ENCODE results near the gene RAPH1. TPM values are rescaled to one million over a fixed set of nuclear protein-coding genes. Genes with fewer than 3 reads are reported as not detected.

Gene RAPH1
- total RNA-seq, 1 donor from 2014 or later: 17.2 TPM

DNA sequence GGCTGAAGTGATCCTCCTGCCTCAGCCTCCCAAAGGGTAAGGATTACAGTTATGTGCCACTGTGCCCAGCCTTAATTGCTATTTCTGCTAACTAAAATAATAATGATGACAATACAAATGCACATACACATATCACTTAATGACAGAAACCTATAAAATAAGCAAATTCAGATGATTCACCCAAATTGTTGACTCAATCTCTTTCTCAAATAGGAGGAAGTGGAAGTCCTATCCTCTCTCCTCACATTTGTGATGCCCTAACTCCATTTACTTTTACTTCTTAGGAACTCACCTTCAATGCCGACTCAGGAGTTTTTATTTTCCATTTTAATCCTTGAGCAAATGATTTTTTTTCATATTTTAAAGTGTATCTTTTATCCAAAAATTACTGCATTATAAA lies 24.5 kb upstream of the RAPH1 start:
- no peak for DNase-seq
- H3K4me3 ChIP-seq: no peak overlapping the region
- peaks cover 11% of the 10 kb centered on the region for H3K4me1 ChIP-seq
- intact Hi-C loops (cut with micrococcal nuclease): no loop called here
- H3K9me3 ChIP-seq (replicated peaks): no peaks in the 10 kb centered on the region
- no peak overlapping the region for H3K27ac ChIP-seq (replicated peaks)
- H3K36me3 ChIP-seq: no peaks in the 10 kb centered on the region
- no peaks in the 10 kb centered on the region for H3K27me3 ChIP-seq (ENCODE audit: low read depth)
- TF ChIP-seq, protein P1, sequence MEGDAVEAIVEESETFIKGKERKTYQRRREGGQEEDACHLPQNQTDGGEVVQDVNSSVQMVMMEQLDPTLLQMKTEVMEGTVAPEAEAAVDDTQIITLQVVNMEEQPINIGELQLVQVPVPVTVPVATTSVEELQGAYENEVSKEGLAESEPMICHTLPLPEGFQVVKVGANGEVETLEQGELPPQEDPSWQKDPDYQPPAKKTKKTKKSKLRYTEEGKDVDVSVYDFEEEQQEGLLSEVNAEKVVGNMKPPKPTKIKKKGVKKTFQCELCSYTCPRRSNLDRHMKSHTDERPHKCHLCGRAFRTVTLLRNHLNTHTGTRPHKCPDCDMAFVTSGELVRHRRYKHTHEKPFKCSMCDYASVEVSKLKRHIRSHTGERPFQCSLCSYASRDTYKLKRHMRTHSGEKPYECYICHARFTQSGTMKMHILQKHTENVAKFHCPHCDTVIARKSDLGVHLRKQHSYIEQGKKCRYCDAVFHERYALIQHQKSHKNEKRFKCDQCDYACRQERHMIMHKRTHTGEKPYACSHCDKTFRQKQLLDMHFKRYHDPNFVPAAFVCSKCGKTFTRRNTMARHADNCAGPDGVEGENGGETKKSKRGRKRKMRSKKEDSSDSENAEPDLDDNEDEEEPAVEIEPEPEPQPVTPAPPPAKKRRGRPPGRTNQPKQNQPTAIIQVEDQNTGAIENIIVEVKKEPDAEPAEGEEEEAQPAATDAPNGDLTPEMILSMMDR (IDR thresholded peaks at IDR 0.05; ENCODE audit: borderline replicate concordance): no peak

DNA sequence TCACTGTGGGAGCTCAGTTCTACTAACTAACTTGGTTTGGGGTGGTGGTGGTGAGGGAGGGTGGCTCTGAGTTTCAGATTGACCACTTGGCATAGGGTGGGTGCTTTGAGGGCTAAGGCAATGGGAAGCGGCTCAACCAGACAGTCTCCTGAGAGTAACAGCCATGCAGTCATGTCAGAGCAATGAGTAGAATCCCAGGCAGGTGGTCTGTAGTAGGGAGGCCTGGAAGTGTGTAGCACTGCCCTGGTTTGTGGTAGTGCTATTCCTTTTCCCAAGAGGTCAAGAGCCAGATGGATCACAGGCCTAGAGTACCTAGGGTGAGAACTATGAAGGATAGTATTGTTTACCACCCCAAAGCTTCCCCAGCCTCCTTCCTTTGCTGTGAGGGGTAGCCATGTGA lies 18.7 kb upstream of the RAPH1 start:
- H3K27me3 ChIP-seq (ENCODE audit: low read depth): no peaks in the 10 kb centered on the region
- H3K4me1 ChIP-seq: no peaks in the 10 kb centered on the region
- DNase-seq: no peak
- no peaks in the 10 kb centered on the region for H3K36me3 ChIP-seq
- H3K4me3 ChIP-seq: no peak overlapping the region
- intact Hi-C loops (cut with micrococcal nuclease): no loop called here
- H3K27ac ChIP-seq (replicated peaks): no peak overlapping the region
- TF ChIP-seq, protein P1 (IDR thresholded peaks at IDR 0.05; ENCODE audit: borderline replicate concordance): no peak
- no peaks in the 10 kb centered on the region for H3K9me3 ChIP-seq (replicated peaks)

DNA sequence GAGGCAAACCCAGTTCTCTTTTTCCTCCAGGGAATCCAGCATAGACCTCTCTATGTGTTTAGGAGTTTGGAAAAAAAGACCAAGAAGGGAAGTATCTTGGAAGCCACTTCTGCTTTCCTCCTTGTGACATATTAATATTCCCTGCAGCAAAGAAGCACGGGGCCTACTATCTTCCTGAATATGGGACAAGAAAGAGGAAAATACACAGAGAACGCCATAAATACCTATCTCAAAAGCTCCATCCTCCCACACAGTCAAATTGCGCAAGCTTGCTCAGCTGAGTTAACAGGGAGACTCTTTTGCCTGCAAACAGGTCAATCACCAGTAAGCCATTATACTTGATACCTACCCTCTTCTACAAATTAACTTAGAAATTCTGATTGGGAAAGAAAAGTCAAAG lies 16.7 kb upstream of the RAPH1 start:
- Histone ChIP-seq H3K4me3 (no peak overlapping the region), H3K27me3 (ENCODE audit: low read depth) (no peaks in the 10 kb centered on the region), H3K4me1 (no peaks in the 10 kb centered on the region), H3K9me3 (replicated peaks) (no peaks in the 10 kb centered on the region), H3K27ac (replicated peaks) (no peak overlapping the region), H3K36me3 (no peaks in the 10 kb centered on the region)
- TF ChIP-seq, protein P1 (IDR thresholded peaks at IDR 0.05; ENCODE audit: borderline replicate concordance): no peak
- intact Hi-C loops (cut with micrococcal nuclease): no loop called here
- DNase-seq: no peak

DNA sequence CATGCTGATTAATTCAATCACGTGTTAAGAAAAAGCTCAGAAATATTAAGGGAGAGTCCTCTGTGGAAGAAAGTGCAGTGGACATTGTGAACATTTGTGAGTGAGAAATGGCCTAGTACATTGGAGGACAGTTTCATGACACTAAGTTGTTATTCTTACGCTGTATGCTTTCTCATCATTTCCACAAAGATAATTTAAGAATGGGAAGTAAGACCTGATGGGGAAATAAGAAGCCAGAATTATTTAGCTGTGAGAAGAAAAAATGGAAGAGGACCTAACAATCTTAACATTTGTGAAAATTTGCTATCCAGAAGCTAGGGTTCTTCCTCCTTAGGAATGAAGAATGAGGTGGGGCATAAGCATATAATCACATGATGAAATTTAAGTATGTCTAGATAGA lies 15.2 kb upstream of the RAPH1 start:
- no peaks in the 10 kb centered on the region for H3K9me3 ChIP-seq (replicated peaks)
- intact Hi-C loops (cut with micrococcal nuclease): no loop called here
- no peaks in the 10 kb centered on the region for H3K36me3 ChIP-seq

DNA sequence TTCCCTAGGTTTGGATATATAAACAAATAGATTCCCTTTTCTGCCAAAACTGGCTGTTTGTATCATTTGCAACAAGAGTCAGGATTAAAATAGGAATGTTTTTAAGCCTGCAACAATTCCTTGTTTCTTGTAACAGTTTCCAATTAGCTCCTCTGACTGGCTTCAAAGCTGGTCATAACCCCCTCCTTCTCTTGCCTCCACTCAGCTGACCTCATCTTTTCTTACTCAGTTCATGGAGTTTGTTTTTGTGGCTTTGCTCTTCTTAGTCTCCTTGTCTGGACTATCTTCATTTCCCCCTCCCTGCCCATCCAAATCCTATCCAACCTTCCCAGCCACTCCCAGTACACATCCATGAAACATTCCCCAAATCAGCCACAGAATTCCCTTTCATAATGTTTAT lies 14.3 kb upstream of the RAPH1 start:
- Histone ChIP-seq H3K27ac (replicated peaks) (no peak overlapping the region), H3K4me3 (no peak overlapping the region), H3K36me3 (no peaks in the 10 kb centered on the region), H3K27me3 (ENCODE audit: low read depth) (no peaks in the 10 kb centered on the region), H3K4me1 (no peaks in the 10 kb centered on the region), H3K9me3 (replicated peaks) (no peaks in the 10 kb centered on the region)
- intact Hi-C loops (cut with micrococcal nuclease): no loop called here
- TF ChIP-seq, protein P1 (IDR thresholded peaks at IDR 0.05; ENCODE audit: borderline replicate concordance): no peak
- DNase-seq: no peak

More for the DNA sequence above, 15.2 kb upstream of the RAPH1 start:
- Histone ChIP-seq H3K27me3 (ENCODE audit: low read depth) (no peaks in the 10 kb centered on the region), H3K4me1 (no peaks in the 10 kb centered on the region), H3K4me3 (no peak overlapping the region), H3K27ac (replicated peaks) (no peak overlapping the region)
- DNase-seq: no peak
- TF ChIP-seq, protein P1 (IDR thresholded peaks at IDR 0.05; ENCODE audit: borderline replicate concordance): no peak

DNA sequence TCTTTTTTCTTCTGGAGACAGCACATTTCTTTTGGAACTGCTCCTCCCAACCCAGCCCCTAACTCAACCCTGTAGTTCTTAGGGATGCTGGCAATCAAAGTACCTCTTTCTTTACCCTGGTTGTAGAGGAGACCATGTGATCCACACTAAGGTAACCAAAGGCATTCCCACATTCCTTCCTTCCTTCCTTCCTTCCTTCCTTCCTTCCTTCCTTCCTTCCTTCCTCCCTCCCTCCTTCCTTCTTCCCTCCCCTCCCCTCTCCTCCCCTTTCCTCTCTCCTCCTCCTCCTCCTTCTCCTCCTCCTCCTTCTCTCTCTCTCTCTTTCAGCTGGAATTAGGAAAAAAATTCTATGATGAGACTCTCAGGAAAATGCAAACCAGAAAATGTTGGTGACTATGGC lies 13.8 kb upstream of the RAPH1 start:
- no peaks in the 10 kb centered on the region for H3K27me3 ChIP-seq (ENCODE audit: low read depth)
- intact Hi-C loops (cut with micrococcal nuclease): no loop called here
- H3K27ac ChIP-seq (replicated peaks): no peak overlapping the region
- no peaks in the 10 kb centered on the region for H3K9me3 ChIP-seq (replicated peaks)
- H3K36me3 ChIP-seq: no peaks in the 10 kb centered on the region
- TF ChIP-seq, protein P1 (IDR thresholded peaks at IDR 0.05; ENCODE audit: borderline replicate concordance): no peak
- no peaks in the 10 kb centered on the region for H3K4me1 ChIP-seq
- no peak for DNase-seq
- H3K4me3 ChIP-seq: no peak overlapping the region

Data from left ventricle myocardium inferior (tissue), 1 donor.